NK-92 (cell line): ENCODE data around the gene TANC1.

ENCODE experiments used
- DNase-seq: peaks from one replicate; lab custom pipeline; 2025; ENCODE audit not compliant: unreplicated experiment; lab: John Stamatoyannopoulos, UW

Gene TANC1

GRCh38 chr2:159185401-159186130 is 217.1 kb downstream of the TANC1 start:
- DNase-seq: no peak

- DNase-seq: no peak
Measured at GRCh38 chr2:159186462-159186861, 218.0 kb downstream of the TANC1 start.

GRCh38 chr2:159187106-159187505 is 218.7 kb downstream of the TANC1 start:
- DNase-seq: no peak

GRCh38 chr2:159188449-159188848 is 220.0 kb downstream of the TANC1 start:
- DNase-seq: no peak

- DNase-seq: no peak
Measured at GRCh38 chr2:159192371-159192918, 224.0 kb downstream of the TANC1 start.

DNA sequence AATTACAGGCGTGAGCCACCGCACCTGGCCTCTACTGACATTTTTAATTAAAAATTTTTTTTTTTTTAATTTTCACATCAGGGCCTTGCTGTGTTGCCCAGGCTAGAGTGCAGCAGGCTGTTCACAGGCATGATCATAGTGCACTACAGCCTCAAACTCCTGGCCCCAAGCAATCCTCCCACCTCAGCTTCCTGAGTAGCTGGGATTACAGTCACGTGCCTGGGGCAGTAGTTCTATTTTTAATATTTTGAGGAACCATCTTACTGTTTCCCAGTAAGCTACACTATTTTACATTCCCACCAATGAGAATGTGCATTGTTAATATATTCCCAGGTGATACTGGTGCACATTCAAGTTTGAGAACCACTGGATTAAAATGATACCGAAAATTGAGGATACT is 225.4 kb downstream of the TANC1 start:
- DNase-seq: no peak

- no peak for DNase-seq
Measured at GRCh38 chr2:159194241-159194640, 225.8 kb downstream of the TANC1 start.

GRCh38 chr2:159195697-159196096 is 227.3 kb downstream of the TANC1 start:
- DNase-seq: no peak

DNA sequence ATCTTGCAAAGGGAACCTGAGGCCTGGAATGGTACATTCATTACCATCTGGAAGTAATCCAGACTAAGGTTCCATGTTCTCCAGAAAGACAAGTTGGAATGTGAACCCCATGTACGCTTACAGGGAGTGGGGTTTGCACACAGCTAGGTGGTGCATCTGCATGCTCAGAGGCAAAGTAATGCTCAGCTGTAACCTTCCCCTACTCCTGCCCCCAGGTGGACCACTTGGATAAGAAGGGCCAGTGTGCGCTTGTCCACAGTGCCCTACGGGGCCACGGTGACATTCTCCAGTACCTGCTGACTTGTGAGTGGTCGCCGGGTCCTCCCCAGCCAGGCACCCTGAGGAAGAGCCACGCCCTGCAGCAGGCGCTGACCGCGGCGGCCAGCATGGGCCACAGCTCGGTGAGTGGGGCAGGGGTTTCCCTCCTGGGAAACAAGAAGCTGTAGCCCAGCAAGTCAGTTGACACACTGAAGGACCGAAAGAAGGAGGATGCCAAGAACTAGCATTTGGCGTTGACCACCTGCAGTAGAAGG is 228.0 kb downstream of the TANC1 start:
- DNase-seq: no peak

DNA sequence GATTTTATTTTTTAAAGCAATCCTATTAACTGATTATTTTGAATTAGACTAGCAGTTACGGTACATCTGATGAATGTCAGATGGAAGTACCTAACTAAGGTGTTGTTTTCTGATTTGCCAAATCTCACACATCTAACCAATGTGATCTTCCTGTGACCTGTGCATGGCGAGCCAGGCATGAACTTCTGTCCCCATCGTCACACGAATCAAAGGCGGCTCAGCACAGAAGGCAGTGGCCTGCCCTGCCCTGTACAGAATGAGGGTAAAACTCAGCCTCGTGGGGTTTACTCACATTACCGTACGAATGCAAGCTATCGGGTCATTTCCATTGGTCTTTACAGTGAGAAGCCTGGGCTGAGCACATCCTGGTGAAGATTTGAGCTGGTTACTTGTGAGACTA is 230.8 kb downstream of the TANC1 start:
- no peak for DNase-seq

GRCh38 chr2:159199761-159200465 is 231.5 kb downstream of the TANC1 start:
- DNase-seq: no peak

GRCh38 chr2:159200498-159200897 is 232.1 kb downstream of the TANC1 start:
- DNase-seq: no peak

GRCh38 chr2:159201360-159202063 is 233.1 kb downstream of the TANC1 start:
- no peak for DNase-seq

DNA sequence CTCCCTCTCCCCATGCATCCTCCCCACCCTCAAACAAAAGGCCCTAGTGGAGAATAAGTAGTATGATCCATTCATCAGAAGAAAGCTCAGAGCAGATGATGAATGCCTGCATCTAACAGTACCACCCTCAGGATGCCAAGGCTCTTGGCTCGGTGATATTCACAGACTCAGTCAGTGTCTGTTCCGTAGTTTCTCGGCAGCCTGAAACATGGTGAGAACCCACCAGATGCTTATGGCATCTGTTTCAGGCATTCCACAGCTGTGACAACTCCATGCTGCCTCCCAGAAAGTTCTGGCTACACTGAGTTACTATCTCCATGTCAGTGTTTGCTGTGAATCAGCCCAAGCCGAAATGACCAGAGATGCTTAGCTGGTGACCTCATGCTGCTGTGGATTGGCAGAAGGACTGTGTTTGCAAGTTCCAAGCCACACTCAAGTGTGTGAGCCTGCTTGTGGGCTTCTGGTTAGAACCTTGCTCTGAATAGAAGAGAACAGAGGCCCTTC is 234.2 kb downstream of the TANC1 start:
- DNase-seq: no peak

- no peak for DNase-seq
Measured at GRCh38 chr2:159204381-159205144, 236.1 kb downstream of the TANC1 start.

GRCh38 chr2:159206736-159207380 is 238.4 kb downstream of the TANC1 start:
- DNase-seq: no peak

- no peak for DNase-seq
Measured at GRCh38 chr2:159208438-159208837, 240.0 kb downstream of the TANC1 start.

- DNase-seq: no peak
Measured at GRCh38 chr2:159209341-159210306, 241.2 kb downstream of the TANC1 start.
